Measurements from ENCODE around the gene BTBD9.

Gene BTBD9

DNA sequence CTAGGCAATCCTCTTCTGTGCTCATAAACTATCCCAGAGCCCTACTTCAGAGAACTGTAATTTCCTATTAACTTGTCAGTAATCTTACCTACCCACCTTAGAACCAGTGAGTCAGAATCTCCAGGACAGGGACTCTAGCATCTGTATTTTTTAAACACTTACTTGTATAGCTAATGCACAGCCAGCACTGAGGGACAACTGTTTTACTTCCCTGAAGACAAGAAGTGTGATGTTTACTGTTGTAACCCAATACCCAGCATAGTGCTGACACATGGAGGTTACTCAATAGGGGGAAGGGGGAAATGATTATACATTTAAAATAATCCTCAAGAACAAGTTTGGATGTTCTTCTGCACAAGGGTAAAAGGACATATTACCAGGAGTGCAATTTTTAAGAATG is 130.8 kb downstream of the BTBD9 start:
- TF ChIP-seq, protein P1, sequence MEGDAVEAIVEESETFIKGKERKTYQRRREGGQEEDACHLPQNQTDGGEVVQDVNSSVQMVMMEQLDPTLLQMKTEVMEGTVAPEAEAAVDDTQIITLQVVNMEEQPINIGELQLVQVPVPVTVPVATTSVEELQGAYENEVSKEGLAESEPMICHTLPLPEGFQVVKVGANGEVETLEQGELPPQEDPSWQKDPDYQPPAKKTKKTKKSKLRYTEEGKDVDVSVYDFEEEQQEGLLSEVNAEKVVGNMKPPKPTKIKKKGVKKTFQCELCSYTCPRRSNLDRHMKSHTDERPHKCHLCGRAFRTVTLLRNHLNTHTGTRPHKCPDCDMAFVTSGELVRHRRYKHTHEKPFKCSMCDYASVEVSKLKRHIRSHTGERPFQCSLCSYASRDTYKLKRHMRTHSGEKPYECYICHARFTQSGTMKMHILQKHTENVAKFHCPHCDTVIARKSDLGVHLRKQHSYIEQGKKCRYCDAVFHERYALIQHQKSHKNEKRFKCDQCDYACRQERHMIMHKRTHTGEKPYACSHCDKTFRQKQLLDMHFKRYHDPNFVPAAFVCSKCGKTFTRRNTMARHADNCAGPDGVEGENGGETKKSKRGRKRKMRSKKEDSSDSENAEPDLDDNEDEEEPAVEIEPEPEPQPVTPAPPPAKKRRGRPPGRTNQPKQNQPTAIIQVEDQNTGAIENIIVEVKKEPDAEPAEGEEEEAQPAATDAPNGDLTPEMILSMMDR (IDR thresholded peaks at IDR 0.05; ENCODE audit: low read depth, low read length, missing control alignments) = no peak
- peak; percentile 27 for DNase-seq (ENCODE audit: extremely low read depth, low read depth)
- no peak overlapping the region for H3K4me3 ChIP-seq (replicated peaks; ENCODE audit: low read depth, low read length)

DNA sequence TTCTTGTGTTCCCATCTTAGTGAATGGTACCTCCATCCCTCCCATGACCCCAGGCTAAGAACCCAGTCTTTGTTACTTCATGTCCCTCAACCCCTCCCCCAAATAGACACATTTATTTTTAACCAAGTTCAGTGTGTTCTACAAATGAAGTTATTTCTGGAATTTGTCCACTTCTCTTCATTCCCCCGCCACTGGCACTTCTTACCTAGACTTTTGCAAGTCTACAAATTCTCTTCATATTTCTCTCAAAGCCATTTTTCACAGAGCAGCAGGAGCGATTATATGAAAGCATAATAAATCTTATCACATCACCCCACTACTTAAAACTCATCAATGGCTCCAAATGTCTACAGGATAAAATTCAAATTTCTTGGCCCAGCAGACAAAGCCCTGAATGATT is 131.4 kb downstream of the BTBD9 start:
- no peak for DNase-seq (ENCODE audit: extremely low read depth, low read depth)
- no peak overlapping the region for H3K4me3 ChIP-seq (replicated peaks; ENCODE audit: low read depth, low read length)
- TF ChIP-seq, protein P1 (IDR thresholded peaks at IDR 0.05; ENCODE audit: low read depth, low read length, missing control alignments) = no peak

DNA sequence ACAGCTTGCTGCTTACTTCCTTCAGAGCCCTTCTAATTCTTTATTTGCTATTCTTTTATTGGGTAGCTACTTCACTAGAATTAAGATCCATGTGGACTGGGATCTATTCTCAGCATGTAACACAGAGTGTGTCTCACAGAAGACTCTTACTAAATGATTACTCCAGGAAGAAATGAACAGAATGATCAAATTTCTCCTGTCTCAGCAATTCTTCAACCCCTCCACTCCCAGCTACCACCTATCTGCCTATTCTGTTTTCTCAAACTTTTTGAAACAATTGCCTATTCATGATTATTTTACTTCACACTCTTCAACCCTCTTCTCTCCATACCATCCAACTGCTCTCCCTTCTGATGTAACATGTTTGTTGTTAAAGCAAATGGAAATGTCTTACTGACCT is 132.6 kb downstream of the BTBD9 start:
- no peak for DNase-seq (ENCODE audit: extremely low read depth, low read depth)
- TF ChIP-seq, protein P1 (IDR thresholded peaks at IDR 0.05; ENCODE audit: low read depth, low read length, missing control alignments) = no peak
- H3K4me3 ChIP-seq (replicated peaks; ENCODE audit: low read depth, low read length) = no peak overlapping the region

DNA sequence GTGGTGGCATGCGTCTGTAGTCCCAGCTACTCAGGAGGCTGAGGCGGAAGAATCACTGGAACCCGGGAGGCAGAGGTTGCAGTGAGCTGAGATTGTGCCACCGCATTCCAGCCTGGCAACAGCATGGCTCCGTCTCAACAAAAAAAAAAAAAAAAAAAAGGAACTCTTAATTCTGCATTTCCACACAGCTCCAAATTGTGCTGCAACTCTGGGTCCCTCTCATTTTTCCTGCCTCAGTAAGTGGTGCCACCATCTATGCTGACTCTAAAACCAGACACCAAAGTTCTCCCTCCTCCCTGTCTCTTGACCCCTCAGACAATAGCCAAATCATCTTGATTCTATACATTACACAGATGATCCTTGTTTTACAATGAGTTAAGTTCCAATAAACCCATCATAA is 133.9 kb downstream of the BTBD9 start:
- no peak overlapping the region for H3K4me3 ChIP-seq (replicated peaks; ENCODE audit: low read depth, low read length)
- DNase-seq (ENCODE audit: extremely low read depth, low read depth) = no peak
- TF ChIP-seq, protein P1 (IDR thresholded peaks at IDR 0.05; ENCODE audit: low read depth, low read length, missing control alignments) = no peak

DNA sequence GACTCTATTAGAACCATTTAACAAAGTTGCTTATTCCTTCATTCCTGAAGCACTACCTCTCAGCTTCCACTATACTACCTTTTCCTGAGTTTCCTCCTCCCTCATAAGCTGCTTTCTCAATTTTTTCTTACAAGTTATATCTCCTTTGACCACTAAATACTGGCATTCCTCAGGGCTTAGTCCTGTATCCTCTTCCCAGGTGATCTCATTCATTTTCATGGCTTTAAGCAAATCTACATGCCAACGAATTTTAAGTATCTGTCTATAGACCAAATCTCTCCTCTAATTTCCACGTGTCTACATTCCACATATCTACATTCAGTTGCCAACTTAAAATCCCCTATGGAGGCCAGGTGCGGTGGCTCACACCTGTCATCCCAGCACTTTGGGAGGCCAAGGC is 134.7 kb downstream of the BTBD9 start:
- H3K4me3 ChIP-seq (replicated peaks; ENCODE audit: low read depth, low read length) = no peak overlapping the region
- no peak for DNase-seq (ENCODE audit: extremely low read depth, low read depth)
- TF ChIP-seq, protein P1 (IDR thresholded peaks at IDR 0.05; ENCODE audit: low read depth, low read length, missing control alignments) = no peak

DNA sequence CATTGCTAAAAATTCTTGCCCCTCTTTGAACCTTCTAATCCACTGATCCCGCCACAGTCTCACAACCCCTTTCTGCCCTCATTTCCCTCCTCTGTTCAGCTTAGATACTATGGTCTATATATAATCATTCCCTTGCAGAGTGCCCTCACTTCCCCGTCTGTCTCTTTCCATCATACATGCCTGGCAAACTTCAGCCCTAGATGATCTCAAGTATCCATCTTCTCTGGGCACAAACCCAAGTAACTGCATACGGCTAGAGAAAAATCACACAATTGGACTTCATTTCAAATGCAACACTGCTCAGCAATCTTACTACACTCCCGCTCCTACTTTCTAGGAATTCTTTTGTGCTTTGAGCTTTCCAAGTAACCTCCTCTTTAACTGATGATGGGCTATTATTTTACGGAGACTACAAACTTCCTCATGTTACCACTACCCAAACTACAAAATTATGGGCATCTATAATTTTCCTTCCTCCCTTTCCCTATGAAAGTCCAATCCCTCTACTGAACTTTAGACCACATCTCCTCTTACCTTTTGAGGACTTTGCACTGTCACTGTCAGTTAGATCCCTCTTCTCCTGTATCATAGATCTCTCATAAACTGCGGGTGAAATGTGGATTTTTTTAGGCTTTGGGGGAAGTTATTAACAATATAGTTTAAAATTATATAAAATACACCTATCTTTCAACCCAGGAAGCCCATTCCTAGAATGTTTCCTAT is 135.6 kb downstream of the BTBD9 start:
- TF ChIP-seq, protein P1 (IDR thresholded peaks at IDR 0.05; ENCODE audit: low read depth, low read length, missing control alignments) = no peak
- H3K4me3 ChIP-seq (replicated peaks; ENCODE audit: low read depth, low read length) = no peak overlapping the region
- DNase-seq (ENCODE audit: extremely low read depth, low read depth) = no peak

Measured in HFF-Myc (cell line).